A549 (cell line): ENCODE results near the gene SRRM2. TPM values are rescaled to one million over a fixed set of nuclear protein-coding genes. Genes with fewer than 3 reads are reported as not detected.

Source experiments
- ATAC-seq, 2 experiments: fragments of 200-7000 bp in 1 of 2; fragments of >200 bp in 1 of 2; cut with Nextera tagmentation in 1 of 2; cut with Tn5 transposase in 1 of 2; 3 replicates each; pipeline versions ENCODE4 v1.8.0 to v1.9.1; 2018 to 2020; ENCODE audit warnings: mild to moderate bottlenecking in 1 of 2, moderate library complexity in 1 of 2
- CTCF ChIA-PET: fragments of 300-600 bp; sonication (Branson Sonifier 250); formaldehyde crosslinking; extraction: SDS; loops from one replicate; lab custom pipeline; 2021; ENCODE audit warnings: antibody characterized with exemption, inconsistent platforms; lab: Yijun Ruan, JAX
- POLR2A ChIA-PET: fragments of 350-600 bp; formaldehyde crosslinking; extraction: SDS; loops from one replicate; lab custom pipeline; 2021; ENCODE audit warnings: antibody characterized with exemption, inconsistent platforms; lab: Yijun Ruan, JAX
- DNase-seq, 2 experiments: peaks; one replicate each; pipeline versions ENCODE4 v3.0.0 to v3.0.0-alpha.2; 2011 to 2016; ENCODE audit warnings: low read depth in 1 of 2, low spot score in 1 of 2
- FAIRE-seq: peaks from 2 replicates; lab custom pipeline; 2011; peaks lifted over from hg19 to GRCh38; lab: Jason Lieb, UNC
- H3K27ac ChIP-seq, 2 experiments: fragments of >200 bp; sonication (Bioruptor Twin); formaldehyde crosslinking; 3 replicates each; pipeline ENCODE4 v1.5.1; 2016 to 2017
- H3K4me1 ChIP-seq: fragments of >200 bp; sonication (Bioruptor Twin); formaldehyde crosslinking; 3 replicates; pipeline ENCODE4 v1.6.1; 2016
- H3K4me2 ChIP-seq: fragments of >200 bp; sonication (Bioruptor Twin); formaldehyde crosslinking; 3 replicates; pipeline ENCODE4 v1.6.1; 2016
- H3K4me3 ChIP-seq: fragments of >200 bp; sonication (Bioruptor Twin); formaldehyde crosslinking; 3 replicates; pipeline ENCODE4 v1.5.1; 2016
- H3K9me3 ChIP-seq: fragments of >200 bp; sonication (Bioruptor Twin); formaldehyde crosslinking; 3 replicates; pipeline ENCODE4 v1.6.1; 2016
- CBX2 ChIP-seq: fragments of 200-600 bp; sonication (generic); IDR thresholded peaks from 2 replicates; pipeline ENCODE4 v1.6.1; 2016; ENCODE audit warnings: low read depth, mild to moderate bottlenecking, borderline replicate concordance
- CBX8 ChIP-seq: fragments of 200-600 bp; sonication (generic); IDR thresholded peaks from 2 replicates; pipeline ENCODE4 v1.6.1; 2016
- CEBPB ChIP-seq, 2 experiments: fragments of >200 bp in 1 of 2; sonication (Bioruptor Twin) in 1 of 2; formaldehyde crosslinking in 1 of 2; IDR thresholded peaks; 2 replicates each; pipeline ENCODE4 v1.6.1; 2012 to 2016
- EHF ChIP-seq: fragments of 250-450 bp; sonication (Bioruptor Pico); IDR thresholded peaks from 2 replicates; pipeline ENCODE4 v1.5.0; 2020; ENCODE audit warnings: mild to moderate bottlenecking
- EP300 ChIP-seq, 2 experiments: fragments of >200 bp; sonication (Bioruptor Twin); formaldehyde crosslinking; IDR thresholded peaks; 2 replicates in 1 of 2; 3 replicates in 1 of 2; pipeline ENCODE4 v1.6.1; 2016 to 2017
- FOSB ChIP-seq: fragments of 250-450 bp; sonication (Bioruptor Pico); IDR thresholded peaks from 2 replicates; pipeline ENCODE4 v1.5.0; 2020; ENCODE audit warnings: mild to moderate bottlenecking, moderate library complexity
- HDAC2 ChIP-seq: fragments of 200-600 bp; sonication (generic); IDR thresholded peaks from 2 replicates; pipeline ENCODE4 v1.6.1; 2016
- HEYL ChIP-seq: fragments of 250-450 bp; sonication (Bioruptor Pico); IDR thresholded peaks from 2 replicates; pipeline ENCODE4 v1.8.0; 2021; ENCODE audit warnings: mild to moderate bottlenecking, moderate library complexity
- HOXB5 ChIP-seq: fragments of 250-450 bp; sonication (Bioruptor Pico); IDR thresholded peaks from 2 replicates; pipeline ENCODE4 v1.5.0; 2020; ENCODE audit warnings: mild to moderate bottlenecking, moderate library complexity
- JUN ChIP-seq, 2 experiments: fragments of >200 bp; sonication (Bioruptor Twin); formaldehyde crosslinking; IDR thresholded peaks; 2 replicates in 1 of 2; 3 replicates in 1 of 2; pipeline ENCODE4 v1.6.1; 2016 to 2017
- KDM1A ChIP-seq: fragments of 200-600 bp; sonication (generic); IDR thresholded peaks from 2 replicates; pipeline ENCODE4 v1.6.1; 2016; ENCODE audit warnings: low read depth, mild to moderate bottlenecking
- KDM5A ChIP-seq: fragments of 200-600 bp; sonication (generic); IDR thresholded peaks from 2 replicates; pipeline ENCODE4 v1.6.1; 2016; ENCODE audit warnings: antibody characterized with exemption, mild to moderate bottlenecking
- MAFK ChIP-seq: fragments of 450-650 bp; IDR thresholded peaks from 2 replicates; pipeline ENCODE4 v1.6.1; 2014; ENCODE audit not compliant: partially characterized antibody
- NFE2L2 ChIP-seq: fragments of 150-350 bp; conservative IDR thresholded peaks from 2 replicates; pipeline ENCODE4 v1.6.1; 2014; ENCODE audit warnings: low read length
- NPAS2 ChIP-seq: fragments of 250-450 bp; sonication (Bioruptor Pico); IDR thresholded peaks from 2 replicates; pipeline ENCODE4 v1.8.0; 2022; ENCODE audit warnings: mild to moderate bottlenecking, moderate library complexity, borderline replicate concordance
- PHF8 ChIP-seq: fragments of 200-600 bp; sonication (generic); IDR thresholded peaks from 2 replicates; pipeline ENCODE4 v1.6.1; 2016; ENCODE audit warnings: low read depth, mild to moderate bottlenecking, antibody characterized with exemption, moderate library complexity, borderline replicate concordance
- POLR2A ChIP-seq: IDR thresholded peaks from 2 replicates; pipeline ENCODE4 v1.6.1; 2012; ENCODE audit warnings: mild to moderate bottlenecking, low read length
- POLR2AphosphoS2 ChIP-seq: conservative IDR thresholded peaks from 2 replicates; pipeline ENCODE4 v1.6.1; 2012; ENCODE audit warnings: low read length, improper control_type of control experiment, inconsistent platforms
- RFX5 ChIP-seq: fragments of 450-650 bp; IDR thresholded peaks from 2 replicates; pipeline ENCODE4 v1.7.1; 2014; ENCODE audit warnings: antibody characterized with exemption, mild to moderate bottlenecking, moderate library complexity
- TP53 ChIP-seq: fragments of 250-450 bp; sonication (Bioruptor Pico); IDR thresholded peaks from 2 replicates; pipeline ENCODE4 v1.5.0; 2021; ENCODE audit warnings: mild to moderate bottlenecking, moderate library complexity
- ZNF302 ChIP-seq: fragments of 250-450 bp; sonication (Bioruptor Pico); IDR thresholded peaks from 2 replicates; pipeline ENCODE4 v1.9.0; 2021; ENCODE audit warnings: inconsistent platforms, mild to moderate bottlenecking, moderate library complexity
- ZSCAN20 ChIP-seq: fragments of 250-450 bp; sonication (Bioruptor Pico); IDR thresholded peaks from 2 replicates; pipeline ENCODE4 v1.8.0; 2022; ENCODE audit warnings: mild to moderate bottlenecking, moderate library complexity
- WGBS: methylation state at CpG from one replicate; pipeline ENCODE4 v1.1.6; 2017; ENCODE audit errors: missing lambda C conversion rate; 5-methylcytosine and 5-hydroxymethylcytosine counted together
- polyA plus RNA-seq, 4 experiments: library from polyadenylated mRNA; depleted of rRNA in 3 of 4; stranded (reverse); fragments of >200 nt; fragmentation: RNase III in 1 of 4; extraction: RNeasy Plus Mini Kit Qiagen cat#74134 plus additional on column Dnase treatment in 1 of 4; gene quantifications; 2 replicates in 3 of 4; 3 replicates in 1 of 4; pipeline ENCODE4 v1.2.3, GENCODE V29; 2011 to 2017
- TF ChIP-seq, protein P1 (sequence below): fragments of >200 bp; sonication (Bioruptor Twin); formaldehyde crosslinking; IDR thresholded peaks from 3 replicates; pipeline ENCODE4 v1.5.1; 2016
- TF ChIP-seq, protein P2 (sequence below): fragments of >200 bp; sonication (Bioruptor Twin); formaldehyde crosslinking; IDR thresholded peaks from 2 replicates; pipeline ENCODE4 v1.6.1; 2016
- TF ChIP-seq, protein P3 (sequence below): IDR thresholded peaks from 2 replicates; pipeline ENCODE4 v1.6.1; 2012
- TF ChIP-seq, protein P4 (sequence below): fragments of 250-450 bp; sonication (Bioruptor Pico); IDR thresholded peaks from 2 replicates; pipeline ENCODE4 v1.5.0; 2021; ENCODE audit warnings: mild to moderate bottlenecking, moderate library complexity, borderline replicate concordance

The SRRM2 gene
- polyA plus RNA-seq, 2 of the 4 experiments (the other 2 are of a cell fraction) = 167 to 512 TPM

DNA sequence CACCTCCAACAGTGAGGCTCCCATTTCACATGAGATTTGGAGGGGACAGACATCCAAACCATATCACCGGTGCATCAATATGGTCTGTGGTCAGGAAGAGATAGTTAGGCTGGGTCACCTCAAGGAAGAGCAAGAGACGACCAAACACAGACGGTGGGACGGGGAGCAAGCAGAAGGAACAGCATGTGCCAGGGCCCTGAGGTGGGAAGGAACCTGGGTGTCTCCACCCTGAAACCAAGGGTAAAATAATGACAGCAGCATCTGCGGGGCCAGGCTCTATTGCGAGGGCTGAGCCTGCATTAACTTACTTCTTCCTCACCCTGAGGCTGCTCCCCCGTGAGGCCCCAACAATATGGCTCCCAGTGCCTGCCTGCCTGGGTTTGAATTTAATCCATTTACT, 55.7 kb downstream of the SRRM2 start:
- H3K4me2 ChIP-seq = no peak overlapping the region
- no peak overlapping the region for H3K4me3 ChIP-seq
- no peak for ATAC-seq
- H3K27ac ChIP-seq = no peak overlapping the region
- H3K4me1 ChIP-seq = no peaks in the 10 kb centered on the region
- no peak for DNase-seq
- WGBS = 77% methylated on average over 7 of the region's 7 CpGs
- no peak for FAIRE-seq
- POLR2A ChIA-PET = no interaction called here
- H3K9me3 ChIP-seq = peaks cover 25% of the 10 kb centered on the region
- CTCF ChIA-PET = no interaction called here
- no peak for TF ChIP-seq PHF8
- no peak for TF ChIP-seq TP53 (CRISPR knock-in tag)
- TF ChIP-seq, protein P1, sequence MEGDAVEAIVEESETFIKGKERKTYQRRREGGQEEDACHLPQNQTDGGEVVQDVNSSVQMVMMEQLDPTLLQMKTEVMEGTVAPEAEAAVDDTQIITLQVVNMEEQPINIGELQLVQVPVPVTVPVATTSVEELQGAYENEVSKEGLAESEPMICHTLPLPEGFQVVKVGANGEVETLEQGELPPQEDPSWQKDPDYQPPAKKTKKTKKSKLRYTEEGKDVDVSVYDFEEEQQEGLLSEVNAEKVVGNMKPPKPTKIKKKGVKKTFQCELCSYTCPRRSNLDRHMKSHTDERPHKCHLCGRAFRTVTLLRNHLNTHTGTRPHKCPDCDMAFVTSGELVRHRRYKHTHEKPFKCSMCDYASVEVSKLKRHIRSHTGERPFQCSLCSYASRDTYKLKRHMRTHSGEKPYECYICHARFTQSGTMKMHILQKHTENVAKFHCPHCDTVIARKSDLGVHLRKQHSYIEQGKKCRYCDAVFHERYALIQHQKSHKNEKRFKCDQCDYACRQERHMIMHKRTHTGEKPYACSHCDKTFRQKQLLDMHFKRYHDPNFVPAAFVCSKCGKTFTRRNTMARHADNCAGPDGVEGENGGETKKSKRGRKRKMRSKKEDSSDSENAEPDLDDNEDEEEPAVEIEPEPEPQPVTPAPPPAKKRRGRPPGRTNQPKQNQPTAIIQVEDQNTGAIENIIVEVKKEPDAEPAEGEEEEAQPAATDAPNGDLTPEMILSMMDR = no peak
- TF ChIP-seq HEYL (CRISPR knock-in tag) = no peak
- no peak for TF ChIP-seq EHF (CRISPR knock-in tag)
- TF ChIP-seq POLR2A = no peak
- TF ChIP-seq MAFK = no peak
- TF ChIP-seq, protein P2, sequence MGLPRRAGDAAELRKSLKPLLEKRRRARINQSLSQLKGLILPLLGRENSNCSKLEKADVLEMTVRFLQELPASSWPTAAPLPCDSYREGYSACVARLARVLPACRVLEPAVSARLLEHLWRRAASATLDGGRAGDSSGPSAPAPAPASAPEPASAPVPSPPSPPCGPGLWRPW = no peak
- TF ChIP-seq FOSB (CRISPR knock-in tag) = no peak

DNA sequence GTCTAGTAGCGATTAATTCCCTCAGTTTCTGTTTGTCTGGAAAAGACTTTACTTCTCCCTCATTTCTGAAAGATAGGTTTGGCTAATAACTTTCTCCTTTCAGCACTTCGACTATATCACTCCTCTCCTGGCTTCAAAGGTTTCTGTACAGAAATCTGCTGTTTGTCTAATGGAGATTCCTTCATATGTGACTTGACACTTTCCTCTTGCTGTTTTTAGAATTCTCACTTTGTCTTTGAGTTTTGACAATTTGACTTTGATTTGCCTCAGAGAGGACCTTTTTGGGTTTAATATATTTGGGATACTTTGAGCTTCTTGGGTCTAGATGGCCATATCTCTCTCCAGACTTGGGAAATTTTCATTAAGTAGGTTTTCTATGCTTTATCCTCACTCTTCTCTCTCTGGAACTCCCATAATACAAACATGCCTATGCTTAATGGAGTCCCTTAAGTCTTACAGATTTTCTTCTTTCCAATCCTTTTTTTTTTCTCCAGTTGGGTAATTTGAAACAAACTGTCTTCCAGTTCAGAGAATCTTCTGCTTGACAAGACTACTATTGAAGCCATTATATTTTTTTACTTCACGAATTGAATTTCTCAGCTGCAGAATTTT, 56.8 kb downstream of the SRRM2 start:
- FAIRE-seq (no peak), ATAC-seq (no peak), DNase-seq (no peak)
- no peak overlapping the region for H3K4me3 ChIP-seq
- peaks cover 14% of the 10 kb centered on the region for H3K9me3 ChIP-seq
- ChIA-PET POLR2A (no interaction called here), CTCF (interaction anchor here (2.2 kb wide), 1 partner anchor 59 kb away, joined by 5 read pairs; no protein-coding TSS in a partner anchor)
- no peak overlapping the region for H3K27ac ChIP-seq
- H3K4me2 ChIP-seq = no peak overlapping the region
- WGBS = 30% methylated on average over 3 of the region's 3 CpGs
- H3K4me1 ChIP-seq = no peaks in the 10 kb centered on the region
- TF ChIP-seq PHF8 (no peak), ZSCAN20 (CRISPR knock-in tag) (no peak), FOSB (CRISPR knock-in tag) (no peak), HDAC2 (no peak), CEBPB (IDR thresholded peaks at IDR 0.05) (no peak), EHF (CRISPR knock-in tag) (no peak), HEYL (CRISPR knock-in tag) (no peak), KDM5A (no peak), ZNF302 (CRISPR knock-in tag) (no peak), RFX5 (no peak)
- TF ChIP-seq, protein P2 = no peak
- TF ChIP-seq, protein P3, sequence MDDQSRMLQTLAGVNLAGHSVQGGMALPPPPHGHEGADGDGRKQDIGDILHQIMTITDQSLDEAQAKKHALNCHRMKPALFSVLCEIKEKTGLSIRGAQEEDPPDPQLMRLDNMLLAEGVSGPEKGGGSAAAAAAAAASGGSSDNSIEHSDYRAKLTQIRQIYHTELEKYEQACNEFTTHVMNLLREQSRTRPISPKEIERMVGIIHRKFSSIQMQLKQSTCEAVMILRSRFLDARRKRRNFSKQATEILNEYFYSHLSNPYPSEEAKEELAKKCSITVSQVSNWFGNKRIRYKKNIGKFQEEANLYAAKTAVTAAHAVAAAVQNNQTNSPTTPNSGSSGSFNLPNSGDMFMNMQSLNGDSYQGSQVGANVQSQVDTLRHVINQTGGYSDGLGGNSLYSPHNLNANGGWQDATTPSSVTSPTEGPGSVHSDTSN = no peak

DNA sequence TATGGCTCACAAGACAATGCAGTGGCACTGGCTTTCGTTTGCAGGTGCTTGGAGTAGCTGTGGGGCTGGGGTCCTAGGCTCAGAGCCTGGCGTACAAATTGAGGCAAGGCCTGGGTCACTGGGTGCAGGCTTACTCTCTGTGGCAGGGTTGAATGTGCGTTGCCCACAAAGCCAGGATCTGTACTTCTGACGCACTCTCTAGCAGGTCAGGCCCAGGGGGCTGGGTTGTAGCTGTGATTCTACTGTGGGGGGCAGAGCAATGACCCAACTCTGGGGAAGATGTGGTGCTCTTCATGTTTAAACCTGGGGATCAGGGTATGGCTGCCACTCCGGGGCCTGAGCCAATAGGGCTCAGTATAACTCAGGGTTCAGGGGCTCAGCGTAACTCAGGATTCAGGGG, 58.2 kb downstream of the SRRM2 start:
- TF ChIP-seq HOXB5 (CRISPR knock-in tag) (no peak), JUN (IDR thresholded peaks at IDR 0.05) (no peak), POLR2AphosphoS2 (no peak), EP300 (IDR thresholded peaks at IDR 0.05) (no peak), CBX8 (no peak), KDM1A (no peak), CBX2 (no peak), HDAC2 (no peak), NFE2L2 (no peak), EHF (CRISPR knock-in tag) (no peak), NPAS2 (CRISPR knock-in tag) (no peak)
- TF ChIP-seq, protein P4, sequence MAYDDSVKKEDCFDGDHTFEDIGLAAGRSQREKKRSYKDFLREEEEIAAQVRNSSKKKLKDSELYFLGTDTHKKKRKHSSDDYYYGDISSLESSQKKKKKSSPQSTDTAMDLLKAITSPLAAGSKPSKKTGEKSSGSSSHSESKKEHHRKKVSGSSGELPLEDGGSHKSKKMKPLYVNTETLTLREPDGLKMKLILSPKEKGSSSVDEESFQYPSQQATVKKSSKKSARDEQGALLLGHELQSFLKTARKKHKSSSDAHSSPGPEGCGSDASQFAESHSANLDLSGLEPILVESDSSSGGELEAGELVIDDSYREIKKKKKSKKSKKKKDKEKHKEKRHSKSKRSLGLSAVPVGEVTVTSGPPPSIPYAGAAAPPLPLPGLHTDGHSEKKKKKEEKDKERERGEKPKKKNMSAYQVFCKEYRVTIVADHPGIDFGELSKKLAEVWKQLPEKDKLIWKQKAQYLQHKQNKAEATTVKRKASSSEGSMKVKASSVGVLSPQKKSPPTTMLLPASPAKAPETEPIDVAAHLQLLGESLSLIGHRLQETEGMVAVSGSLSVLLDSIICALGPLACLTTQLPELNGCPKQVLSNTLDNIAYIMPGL = no peak
- no peaks in the 10 kb centered on the region for H3K4me1 ChIP-seq
- H3K9me3 ChIP-seq = peaks cover 2% of the 10 kb centered on the region; the same call in 1 of the 3 replicates
- CTCF ChIA-PET = interaction anchor here (2.1 to 3.2 kb wide), 4 partner anchors 11 to 58 kb away, joined by 5 to 23 read pairs (median 11); no protein-coding TSS in a partner anchor
- FAIRE-seq (no peak), DNase-seq (no peak), ATAC-seq (no peak)
- H3K27ac ChIP-seq = no peak overlapping the region
- no peak overlapping the region for H3K4me2 ChIP-seq
- 59% methylated on average over 5 of the region's 6 CpGs for WGBS
- no peak overlapping the region for H3K4me3 ChIP-seq
- POLR2A ChIA-PET = no interaction called here
